HCT116 (cell line): ENCODE data around the gene CCND2.

Experiments used
- CTCF ChIP-seq, 3 experiments: fragments of 200-600 bp in 1 of 3; sonication (generic) in 1 of 3; IDR thresholded peaks in 2 of 3; conservative IDR thresholded peaks in 1 of 3; 2 replicates each; pipeline ENCODE4 v1.5.1; 2012 to 2017; ENCODE audit warnings: low read depth in 2 of 3, low read length in 2 of 3, antibody characterized with exemption in 1 of 3, borderline replicate concordance in 1 of 3, control low read depth in 1 of 3, mild to moderate bottlenecking in 1 of 3, mixed read lengths in 1 of 3, mixed run types in 1 of 3, moderate library complexity in 1 of 3; ENCODE audit not compliant: insufficient read depth in 1 of 3
- EZH2 ChIP-seq: fragments of 200-600 bp; sonication (generic); IDR thresholded peaks from 2 replicates; pipeline ENCODE4 v1.6.1; 2017; ENCODE audit warnings: antibody characterized with exemption, mixed run types
- JUND ChIP-seq: IDR thresholded peaks from 2 replicates; pipeline ENCODE4 v1.6.1; 2012
- POLR2A ChIP-seq: IDR thresholded peaks from 2 replicates; pipeline ENCODE4 v1.7.0; 2011; ENCODE audit warnings: borderline replicate concordance; ENCODE audit not compliant: insufficient read depth, insufficient read length; ENCODE audit errors: extremely low read depth
- POLR2AphosphoS5 ChIP-seq: IDR thresholded peaks from 2 replicates; pipeline ENCODE4 v1.6.1; 2011; ENCODE audit warnings: mild to moderate bottlenecking, low read depth, low read length, moderate library complexity
- RAD21 ChIP-seq: IDR thresholded peaks from 2 replicates; pipeline ENCODE4 v1.6.1; 2012; ENCODE audit warnings: low read depth, mild to moderate bottlenecking
- SIN3A ChIP-seq: IDR thresholded peaks from 2 replicates; pipeline ENCODE4 v1.6.1; 2012; ENCODE audit warnings: low read depth
- SP1 ChIP-seq: IDR thresholded peaks from 2 replicates; pipeline ENCODE4 v1.6.1; 2012; ENCODE audit warnings: low read depth
- ZNF274 ChIP-seq: fragments of 200-500 bp; sonication (Bioruptor generic); IDR thresholded peaks from 2 replicates; pipeline ENCODE4 v1.6.1; 2014; ENCODE audit warnings: mild to moderate bottlenecking, low read depth, low read length, inconsistent platforms
- TF ChIP-seq, protein P1 (sequence below): IDR thresholded peaks from 2 replicates; pipeline ENCODE4 v1.6.1; 2012; ENCODE audit warnings: low read depth

DNA sequence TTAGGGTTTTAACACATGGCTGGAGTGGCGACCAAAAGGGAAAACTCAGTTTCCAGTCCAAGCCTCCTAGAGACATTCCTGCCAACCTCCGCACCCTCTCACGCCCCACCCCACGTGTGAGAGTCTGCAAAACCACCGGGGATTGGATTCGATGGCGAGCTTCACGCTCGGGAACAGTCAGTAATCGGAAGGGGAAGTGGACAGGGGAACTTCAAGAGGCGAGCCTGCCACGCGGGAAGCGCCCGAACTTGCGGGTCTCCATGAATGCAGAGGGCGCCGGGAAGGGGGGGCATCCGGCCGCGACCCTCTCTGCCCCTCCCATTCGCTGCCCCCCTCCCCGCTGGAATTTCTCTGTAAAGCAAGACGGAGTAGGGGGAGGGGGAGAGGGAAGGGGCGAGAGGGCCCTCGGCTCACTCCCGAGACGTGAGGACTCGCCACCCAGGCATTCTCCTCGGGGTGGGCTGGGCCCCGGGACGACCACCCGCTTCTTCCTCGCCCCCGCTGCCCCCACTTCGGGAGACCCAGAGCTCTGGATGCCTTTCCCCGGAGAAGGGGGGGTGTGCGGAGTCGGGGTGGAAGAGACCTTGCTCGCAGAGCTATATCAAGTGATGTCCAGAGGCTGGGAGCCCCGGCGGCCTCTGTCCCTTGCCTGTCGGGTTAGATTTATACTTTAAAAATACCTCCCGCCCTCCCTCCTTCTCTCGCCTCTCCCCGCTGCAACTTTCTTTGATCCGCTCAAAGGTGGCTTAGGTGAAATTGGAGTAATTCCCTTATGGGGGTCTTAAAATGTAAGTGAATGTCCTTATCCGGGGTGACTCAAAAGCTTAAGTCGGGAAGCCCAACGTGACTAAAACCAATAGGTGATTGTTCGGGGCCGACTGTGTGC is 2.5 kb upstream of the CCND2 start:
- TF ChIP-seq POLR2AphosphoS5 = no peak
- TF ChIP-seq CTCF (IDR thresholded peaks at IDR 0.05 in 2 of 3, conservative IDR thresholded peaks at IDR 0.05 in 1 of 3; ENCODE audit: borderline replicate concordance in 1 of 3, insufficient read depth in 1 of 3, low read depth in 2 of 3, low read length in 2 of 3) = no peak
- TF ChIP-seq RAD21 = no peak
- no peak for TF ChIP-seq POLR2A
- no peak for TF ChIP-seq SIN3A
- no peak for TF ChIP-seq ZNF274
- TF ChIP-seq, protein P1, sequence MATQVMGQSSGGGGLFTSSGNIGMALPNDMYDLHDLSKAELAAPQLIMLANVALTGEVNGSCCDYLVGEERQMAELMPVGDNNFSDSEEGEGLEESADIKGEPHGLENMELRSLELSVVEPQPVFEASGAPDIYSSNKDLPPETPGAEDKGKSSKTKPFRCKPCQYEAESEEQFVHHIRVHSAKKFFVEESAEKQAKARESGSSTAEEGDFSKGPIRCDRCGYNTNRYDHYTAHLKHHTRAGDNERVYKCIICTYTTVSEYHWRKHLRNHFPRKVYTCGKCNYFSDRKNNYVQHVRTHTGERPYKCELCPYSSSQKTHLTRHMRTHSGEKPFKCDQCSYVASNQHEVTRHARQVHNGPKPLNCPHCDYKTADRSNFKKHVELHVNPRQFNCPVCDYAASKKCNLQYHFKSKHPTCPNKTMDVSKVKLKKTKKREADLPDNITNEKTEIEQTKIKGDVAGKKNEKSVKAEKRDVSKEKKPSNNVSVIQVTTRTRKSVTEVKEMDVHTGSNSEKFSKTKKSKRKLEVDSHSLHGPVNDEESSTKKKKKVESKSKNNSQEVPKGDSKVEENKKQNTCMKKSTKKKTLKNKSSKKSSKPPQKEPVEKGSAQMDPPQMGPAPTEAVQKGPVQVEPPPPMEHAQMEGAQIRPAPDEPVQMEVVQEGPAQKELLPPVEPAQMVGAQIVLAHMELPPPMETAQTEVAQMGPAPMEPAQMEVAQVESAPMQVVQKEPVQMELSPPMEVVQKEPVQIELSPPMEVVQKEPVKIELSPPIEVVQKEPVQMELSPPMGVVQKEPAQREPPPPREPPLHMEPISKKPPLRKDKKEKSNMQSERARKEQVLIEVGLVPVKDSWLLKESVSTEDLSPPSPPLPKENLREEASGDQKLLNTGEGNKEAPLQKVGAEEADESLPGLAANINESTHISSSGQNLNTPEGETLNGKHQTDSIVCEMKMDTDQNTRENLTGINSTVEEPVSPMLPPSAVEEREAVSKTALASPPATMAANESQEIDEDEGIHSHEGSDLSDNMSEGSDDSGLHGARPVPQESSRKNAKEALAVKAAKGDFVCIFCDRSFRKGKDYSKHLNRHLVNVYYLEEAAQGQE = no peak
- TF ChIP-seq EZH2 = peak; percentile 95; the same call in 1 of the 2 replicates
- no peak for TF ChIP-seq SP1
- no peak for TF ChIP-seq JUND
